IMR-90 (cell line): ENCODE results near the gene DGKQ. TPM values are rescaled to one million over a fixed set of nuclear protein-coding genes. Genes with fewer than 3 reads are reported as not detected.

ENCODE experiments used
- ATAC-seq: fragments of 200-7000 bp; cut with Tn5 transposase; 2 replicates; pipeline ENCODE4 v1.9.1; 2020; ENCODE audit warnings: low read depth, mild to moderate bottlenecking, moderate library complexity
- BruUV-seq: library from RNA; stranded (reverse); fragments of 400-500 nt; replicated peaks from 2 replicates; lab custom pipeline; 2021; lab: Mats Ljungman, UMichigan
- CTCF ChIA-PET: fragments of 300-600 bp; formaldehyde crosslinking; extraction: SDS; loops from one replicate; lab custom pipeline; 2021; ENCODE audit warnings: antibody characterized with exemption; lab: Yijun Ruan, JAX
- POLR2A ChIA-PET: fragments of 300-600 bp; sonication (Branson Sonifier 250); formaldehyde crosslinking; loops from one replicate; lab custom pipeline; 2022; ENCODE audit warnings: antibody characterized with exemption; ENCODE audit not compliant: unreplicated experiment; lab: Charles Lee
- DNase-seq: peaks from one replicate; pipeline ENCODE4 v3.0.0; 2013
- H2AFZ ChIP-seq: replicated peaks from 2 replicates; pipeline ENCODE3; 2013; ENCODE audit warnings: low read length, mild to moderate bottlenecking; ENCODE audit not compliant: poor library complexity
- H2AK5ac ChIP-seq: 2 replicates; pipeline ENCODE4 v1.6.1; 2013; ENCODE audit warnings: low read depth, low read length, inconsistent platforms
- H2AK9ac ChIP-seq: replicated peaks from 2 replicates; pipeline ENCODE3; 2013; ENCODE audit warnings: mild to moderate bottlenecking, low read depth, low read length, moderate library complexity; ENCODE audit not compliant: poor library complexity
- H2BK120ac ChIP-seq: 2 replicates; pipeline ENCODE4 v1.6.1; 2013; ENCODE audit warnings: low read depth, low read length, inconsistent platforms
- H2BK15ac ChIP-seq: 3 replicates; pipeline ENCODE4 v1.6.1; 2013; ENCODE audit warnings: low read depth, low read length, inconsistent platforms
- H2BK20ac ChIP-seq: 2 replicates; pipeline ENCODE4 v1.6.1; 2013; ENCODE audit warnings: low read depth, mild to moderate bottlenecking, inconsistent platforms, low read length, moderate library complexity
- H2BK5ac ChIP-seq: 2 replicates; pipeline ENCODE4 v1.6.1; 2013; ENCODE audit warnings: mild to moderate bottlenecking, low read depth, low read length, inconsistent platforms; ENCODE audit not compliant: poor library complexity, severe bottlenecking
- H3K14ac ChIP-seq: replicated peaks from 2 replicates; pipeline ENCODE4 v1.6.1; 2013; ENCODE audit warnings: low read depth, low read length, inconsistent platforms
- H3K18ac ChIP-seq: 2 replicates; pipeline ENCODE4 v1.6.1; 2013; ENCODE audit warnings: low read depth, low read length, control low read depth
- H3K23ac ChIP-seq: 2 replicates; pipeline ENCODE4 v1.6.1; 2013; ENCODE audit warnings: low read depth, low read length, inconsistent platforms
- H3K27ac ChIP-seq: 2 replicates; pipeline ENCODE4 v1.5.1; 2013; ENCODE audit warnings: mild to moderate bottlenecking, control low read depth, low read length; ENCODE audit not compliant: insufficient read depth
- H3K27me3 ChIP-seq: 2 replicates; pipeline ENCODE4 v1.6.1; 2013; ENCODE audit warnings: low read length; ENCODE audit not compliant: control insufficient read depth, insufficient read depth
- H3K36me3 ChIP-seq: 2 replicates; pipeline ENCODE4 v1.6.1; 2013; ENCODE audit warnings: low read length, mixed read lengths; ENCODE audit not compliant: control insufficient read depth, insufficient read depth
- H3K4ac ChIP-seq: 2 replicates; pipeline ENCODE4 v1.6.1; 2013; ENCODE audit warnings: low read depth, low read length, inconsistent platforms
- H3K4me1 ChIP-seq: 2 replicates; pipeline ENCODE4 v1.6.1; 2013; ENCODE audit warnings: low read length, mixed read lengths; ENCODE audit not compliant: control insufficient read depth, insufficient read depth
- H3K4me2 ChIP-seq: 2 replicates; pipeline ENCODE4 v1.6.1; 2013; ENCODE audit warnings: low read depth, mild to moderate bottlenecking, control low read depth, low read length, moderate library complexity
- H3K4me3 ChIP-seq: 2 replicates; pipeline ENCODE4 v1.5.1; 2013; ENCODE audit warnings: low read depth, mild to moderate bottlenecking, control low read depth, low read length, moderate library complexity; ENCODE audit not compliant: insufficient read depth
- H3K56ac ChIP-seq: 2 replicates; pipeline ENCODE4 v1.6.1; 2013; ENCODE audit warnings: low read length, inconsistent platforms; ENCODE audit not compliant: insufficient read depth; ENCODE audit errors: extremely low read depth
- H3K79me1 ChIP-seq, 2 experiments: 2 replicates each; pipeline ENCODE4 v1.6.1; 2013; ENCODE audit warnings: low read length in 2 of 2, inconsistent platforms in 1 of 2, low read depth in 1 of 2
- H3K9ac ChIP-seq: 2 replicates; pipeline ENCODE4 v1.6.1; 2013; ENCODE audit warnings: low read depth, low read length, control low read depth
- H3K9me1 ChIP-seq: 2 replicates; pipeline ENCODE4 v1.6.1; 2013; ENCODE audit warnings: low read length, inconsistent platforms; ENCODE audit not compliant: insufficient read depth
- H3K9me3 ChIP-seq: 2 replicates; pipeline ENCODE4 v1.6.1; 2013; ENCODE audit warnings: low read length; ENCODE audit not compliant: control insufficient read depth, insufficient read depth
- H4K20me1 ChIP-seq: 2 replicates; pipeline ENCODE4 v1.6.1; 2013; ENCODE audit warnings: low read length, inconsistent platforms; ENCODE audit not compliant: insufficient read depth
- H4K5ac ChIP-seq: 2 replicates; pipeline ENCODE4 v1.6.1; 2013; ENCODE audit warnings: mild to moderate bottlenecking, low read depth, low read length, control low read depth
- H4K8ac ChIP-seq, 2 experiments: 2 replicates each; pipeline ENCODE4 v1.6.1; 2013; ENCODE audit warnings: low read depth in 2 of 2, low read length in 2 of 2, control low read depth in 1 of 2, inconsistent platforms in 1 of 2
- H4K91ac ChIP-seq: 2 replicates; pipeline ENCODE4 v1.6.1; 2013; ENCODE audit warnings: low read depth, low read length, inconsistent platforms; ENCODE audit not compliant: insufficient read depth
- BHLHE40 ChIP-seq: fragments of 150-350 bp; IDR thresholded peaks from 2 replicates; pipeline ENCODE4 v1.6.1; 2016; ENCODE audit warnings: mild to moderate bottlenecking, low read depth, low read length
- CEBPB ChIP-seq: IDR thresholded peaks from 2 replicates; pipeline ENCODE4 v1.6.1; 2012; ENCODE audit warnings: low read depth, low read length, improper control_type of control experiment
- CHD1 ChIP-seq: IDR thresholded peaks from 2 replicates; pipeline ENCODE4 v1.6.1; 2012; ENCODE audit warnings: low read depth, low read length, improper control_type of control experiment
- CTCF ChIP-seq: conservative IDR thresholded peaks from 2 replicates; pipeline ENCODE4 v1.5.1; 2012; ENCODE audit warnings: mild to moderate bottlenecking, low read depth, low read length, improper control_type of control experiment
- MAFK ChIP-seq: IDR thresholded peaks from 2 replicates; pipeline ENCODE4 v1.6.1; 2012; ENCODE audit warnings: low read depth, low read length, improper control_type of control experiment
- POLR2A ChIP-seq: IDR thresholded peaks from 2 replicates; pipeline ENCODE4 v1.6.1; 2012; ENCODE audit warnings: mild to moderate bottlenecking, low read depth, low read length
- RFX5 ChIP-seq: IDR thresholded peaks from 2 replicates; pipeline ENCODE4 v1.8.0; 2012; ENCODE audit warnings: low read depth, mild to moderate bottlenecking, low read length, moderate library complexity
- SMC3 ChIP-seq: fragments of 150-350 bp; IDR thresholded peaks from 2 replicates; pipeline ENCODE4 v1.6.1; 2016; ENCODE audit warnings: low read depth, mild to moderate bottlenecking, antibody characterized with exemption, low read length, moderate library complexity
- USF2 ChIP-seq: fragments of 150-350 bp; IDR thresholded peaks from 2 replicates; pipeline ENCODE4 v1.6.1; 2017; ENCODE audit warnings: mild to moderate bottlenecking, antibody characterized with exemption, low read length, low read depth
- WGBS, 2 experiments: methylation state at CpG; one replicate each; pipeline versions ENCODE4 v1.1.5 to v1.1.7; 2013; ENCODE audit warnings: missing lambda C conversion rate in 2 of 2; ENCODE audit not compliant: insufficient read length in 1 of 2; ENCODE audit errors: extremely low coverage in 2 of 2; 5-methylcytosine and 5-hydroxymethylcytosine counted together
- dilution Hi-C: fragments of 300-500 bp; cut with HindIII; formaldehyde crosslinking; loops from one replicate; pipeline ENCODE4 v1.14.3; 2018; ENCODE audit warnings: low sequenced_read_pairs; ENCODE audit not compliant: unreplicated experiment
- in situ Hi-C: fragments of 300-500 bp; cut with MboI; formaldehyde crosslinking; loops from 3 replicates; pipeline ENCODE4 v1.14.3; 2019; ENCODE audit warnings: low sequenced_read_pairs, inconsistent platforms, mixed read lengths
- intact Hi-C: fragments of 100-400 bp; cut with micrococcal nuclease; formaldehyde crosslinking; loops from 2 replicates; pipeline ENCODE4 v1.10.0; 2022
- polyA plus RNA-seq, 3 experiments: library from polyadenylated mRNA; depleted of rRNA; stranded (reverse); fragments of >200 nt; gene quantifications; 2 replicates each; pipeline ENCODE4 v1.2.3, GENCODE V29; 2012; ENCODE audit warnings: low replicate concordance in 1 of 3
- total RNA-seq: library from RNA; depleted of rRNA; stranded (reverse); fragments of >200 nt; gene quantifications from 2 replicates; pipeline ENCODE4 v1.2.3, GENCODE V29; 2012
- TF ChIP-seq, protein P1 (sequence below): fragments of 150-350 bp; IDR thresholded peaks from 2 replicates; pipeline ENCODE4 v1.6.1; 2016; ENCODE audit warnings: low read depth, mild to moderate bottlenecking, low read length, moderate library complexity, borderline replicate concordance

Gene DGKQ
- total and polyA plus RNA-seq, 2 of the 4 experiments (the other 2 are of a cell fraction): 4.3 to 15.6 TPM

GRCh38 chr4:953574-953915, 19.8 kb downstream of the DGKQ start:
- H2AFZ ChIP-seq: no peak overlapping the region
- H2BK20ac ChIP-seq: no peak overlapping the region
- no peaks in the 10 kb centered on the region for H3K27me3 ChIP-seq
- POLR2A ChIA-PET: no interaction called here
- H3K4ac ChIP-seq: no peak overlapping the region
- peaks cover 17% of the 10 kb centered on the region for H3K36me3 ChIP-seq
- H4K8ac ChIP-seq: no peak overlapping the region
- no peak overlapping the region for H3K56ac ChIP-seq
- H2BK5ac ChIP-seq: no peak overlapping the region
- no peak overlapping the region for H3K4me3 ChIP-seq
- no peak overlapping the region for H2AK5ac ChIP-seq
- no peaks in the 10 kb centered on the region for H3K79me1 ChIP-seq
- H2AK9ac ChIP-seq: peak overlapping the region; percentile 37
- in situ Hi-C loops (no loop called here), intact Hi-C loops (no loop called here), dilution Hi-C loops (no loop called here)
- no peak overlapping the region for H3K23ac ChIP-seq
- CTCF ChIA-PET: no interaction called here
- TF ChIP-seq BHLHE40 (no peak), CTCF (no peak), MAFK (no peak), USF2 (no peak), POLR2A (no peak), SMC3 (no peak), CHD1 (no peak), CEBPB (no peak), RFX5 (no peak)
- TF ChIP-seq, protein P1, sequence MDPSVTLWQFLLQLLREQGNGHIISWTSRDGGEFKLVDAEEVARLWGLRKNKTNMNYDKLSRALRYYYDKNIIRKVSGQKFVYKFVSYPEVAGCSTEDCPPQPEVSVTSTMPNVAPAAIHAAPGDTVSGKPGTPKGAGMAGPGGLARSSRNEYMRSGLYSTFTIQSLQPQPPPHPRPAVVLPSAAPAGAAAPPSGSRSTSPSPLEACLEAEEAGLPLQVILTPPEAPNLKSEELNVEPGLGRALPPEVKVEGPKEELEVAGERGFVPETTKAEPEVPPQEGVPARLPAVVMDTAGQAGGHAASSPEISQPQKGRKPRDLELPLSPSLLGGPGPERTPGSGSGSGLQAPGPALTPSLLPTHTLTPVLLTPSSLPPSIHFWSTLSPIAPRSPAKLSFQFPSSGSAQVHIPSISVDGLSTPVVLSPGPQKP: no peak
- no peaks in the 10 kb centered on the region for H3K4me1 ChIP-seq
- ATAC-seq (no peak), DNase-seq (no peak)
- no peak overlapping the region for H2BK15ac ChIP-seq
- no TSS peak for BruUV-seq
- H3K27ac ChIP-seq: no peak overlapping the region
- no peak overlapping the region for H3K18ac ChIP-seq
- H2BK120ac ChIP-seq: no peak overlapping the region
- H4K91ac ChIP-seq: no peak overlapping the region
- H3K9me3 ChIP-seq: no peaks in the 10 kb centered on the region
- 0 out of 2 replicates have a peak, but pooled peaks cover 5% of the 10 kb centered on the region for H3K9me1 ChIP-seq
- 0 out of 2 replicates have a peak, but pooled peaks cover 7% of the 10 kb centered on the region for H4K20me1 ChIP-seq
- WGBS, 2 experiments: 100% methylated on average over 2 of the region's 13 CpGs; no CpG with 5 or more reads in 1 of the 2 experiments
- H3K14ac ChIP-seq: no peak overlapping the region
- H3K9ac ChIP-seq: no peak overlapping the region
- no peak overlapping the region for H4K5ac ChIP-seq
- no peak overlapping the region for H3K4me2 ChIP-seq
